Activated CD4-positive, alpha-beta T cell treated with anti-CD3 and anti-CD28 coated beads for 36 hours (primary cell): ENCODE measurements around the gene CCR2. TPM values are rescaled to one million over a fixed set of nuclear protein-coding genes. Genes with fewer than 3 reads are reported as not detected.

Experiments
- ATAC-seq: fragments of 200-7000 bp; cut with Tn5 transposase; one replicate; pipeline ENCODE4 v1.10.0; 2021; ENCODE audit warnings: mild to moderate bottlenecking, moderate library complexity
- CTCF ChIA-PET: fragments of 350-600 bp; sonication (Branson Sonifier 250); formaldehyde crosslinking; loops from one replicate; lab custom pipeline; 2021; ENCODE audit warnings: antibody characterized with exemption; lab: Charles Lee
- POLR2A ChIA-PET: fragments of 350-600 bp; sonication (Branson Sonifier 250); formaldehyde crosslinking; loops from one replicate; lab custom pipeline; 2021; ENCODE audit warnings: antibody characterized with exemption, inconsistent platforms; lab: Charles Lee
- DNase-seq: peaks from one replicate; pipeline ENCODE4 v3.0.0-alpha.2; 2020
- H3K27ac Mint-ChIP-seq: one replicate; pipeline ENCODE4 v1.8.0; 2021; ENCODE audit warnings: mixed read lengths
- H3K27me3 Mint-ChIP-seq: one replicate; pipeline ENCODE4 v1.8.0; 2021; ENCODE audit warnings: mixed read lengths
- H3K36me3 Mint-ChIP-seq: one replicate; pipeline ENCODE4 v1.8.0; 2021; ENCODE audit warnings: low read depth, mixed read lengths
- H3K4me1 Mint-ChIP-seq: one replicate; pipeline ENCODE4 v1.8.0; 2021; ENCODE audit warnings: mixed read lengths
- H3K4me3 Mint-ChIP-seq: one replicate; pipeline ENCODE4 v1.8.0; 2021; ENCODE audit warnings: mild to moderate bottlenecking, moderate library complexity, mixed read lengths
- H3K9me3 Mint-ChIP-seq: one replicate; pipeline ENCODE4 v1.8.0; 2021; ENCODE audit warnings: low read depth, mixed read lengths
- intact Hi-C, 2 experiments: fragments of 100-400 bp; cut with DNase I in 1 of 2; cut with micrococcal nuclease in 1 of 2; formaldehyde crosslinking; loops; one replicate each; pipeline versions ENCODE4 v1.14.2 to v1.15.1; 2022 to 2024; cut with DNase I, micrococcal nuclease
- total RNA-seq, 2 experiments: library from RNA; stranded (reverse); gene quantifications; one replicate each; pipeline ENCODE4 v1.2.3, GENCODE V29; 2021

Gene CCR2
- total RNA-seq, 2 experiments from 2014 or later, result 0.09 TPM; not detected in 1

- ChIA-PET CTCF (interaction anchor here (0.8 kb wide), 1 partner anchor 201 kb away, joined by 3 read pairs; no protein-coding TSS in a partner anchor), POLR2A (no interaction called here)
- intact Hi-C loops, result no loop called here
- H3K27me3 Mint-ChIP-seq, result peaks cover 2% of the 10 kb centered on the region
- no peaks in the 10 kb centered on the region for H3K4me1 Mint-ChIP-seq
- no peaks in the 10 kb centered on the region for H3K9me3 Mint-ChIP-seq
- H3K4me3 Mint-ChIP-seq, result no peak overlapping the region
- DNase-seq (no peak), ATAC-seq (no peak)
- no peak overlapping the region for H3K27ac Mint-ChIP-seq
- H3K36me3 Mint-ChIP-seq, result no peaks in the 10 kb centered on the region
These were observed 39.9 kb downstream of the CCR2 start for GRCh38 chr3:46393554-46394434.

GRCh38 chr3:46395210-46395661, 41.3 kb downstream of the CCR2 start:
- no peaks in the 10 kb centered on the region for H3K4me1 Mint-ChIP-seq
- H3K27ac Mint-ChIP-seq, result no peak overlapping the region
- ChIA-PET CTCF (no interaction called here), POLR2A (no interaction called here)
- H3K27me3 Mint-ChIP-seq, result peaks cover 2% of the 10 kb centered on the region
- intact Hi-C loops, result no loop called here
- ATAC-seq (no peak), DNase-seq (no peak)
- H3K36me3 Mint-ChIP-seq, result no peaks in the 10 kb centered on the region
- H3K4me3 Mint-ChIP-seq, result no peak overlapping the region
- no peaks in the 10 kb centered on the region for H3K9me3 Mint-ChIP-seq

- Mint-ChIP-seq H3K4me3 (no peak overlapping the region), H3K27me3 (peaks cover 2% of the 10 kb centered on the region), H3K4me1 (no peaks in the 10 kb centered on the region), H3K9me3 (no peaks in the 10 kb centered on the region), H3K36me3 (no peaks in the 10 kb centered on the region), H3K27ac (no peak overlapping the region)
- ATAC-seq (no peak), DNase-seq (no peak)
- intact Hi-C loops, result no loop called here
- ChIA-PET POLR2A (no interaction called here), CTCF (interaction anchor here (0.6 kb wide), 1 partner anchor 198 kb away, joined by 3 read pairs; no protein-coding TSS in a partner anchor)
These were observed 42.0 kb downstream of the CCR2 start for GRCh38 chr3:46395766-46396530.

DNA sequence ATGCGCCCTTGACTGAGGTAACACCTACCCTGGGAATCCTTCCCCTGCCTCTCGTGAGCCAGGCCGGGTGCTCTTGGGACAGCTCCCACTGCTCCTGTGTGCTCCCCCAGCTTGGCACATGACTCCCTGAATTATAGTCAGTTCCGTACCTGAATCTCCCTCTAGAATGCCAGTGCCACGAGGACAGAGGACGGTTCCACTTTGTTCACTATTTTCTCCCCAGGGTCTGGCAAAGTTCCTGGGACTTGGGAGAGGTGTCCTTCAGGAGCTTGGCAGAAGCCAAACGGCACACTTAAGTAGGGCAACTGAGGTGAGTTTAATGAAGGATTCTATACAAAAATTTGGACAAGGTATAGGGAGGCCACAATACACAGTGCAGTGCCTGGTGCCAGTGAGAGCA, 43.2 kb downstream of the CCR2 start:
- Mint-ChIP-seq H3K27ac (no peak overlapping the region), H3K4me3 (no peak overlapping the region), H3K36me3 (no peaks in the 10 kb centered on the region), H3K27me3 (peaks cover 2% of the 10 kb centered on the region), H3K4me1 (no peaks in the 10 kb centered on the region), H3K9me3 (no peaks in the 10 kb centered on the region)
- no peak for ATAC-seq
- no peak for DNase-seq
- CTCF ChIA-PET, result interaction anchor here (1.9 kb wide), 1 partner anchor 19 kb away, joined by 6 read pairs; no protein-coding TSS in a partner anchor
- intact Hi-C loops, result no loop called here
- POLR2A ChIA-PET, result no interaction called here

DNA sequence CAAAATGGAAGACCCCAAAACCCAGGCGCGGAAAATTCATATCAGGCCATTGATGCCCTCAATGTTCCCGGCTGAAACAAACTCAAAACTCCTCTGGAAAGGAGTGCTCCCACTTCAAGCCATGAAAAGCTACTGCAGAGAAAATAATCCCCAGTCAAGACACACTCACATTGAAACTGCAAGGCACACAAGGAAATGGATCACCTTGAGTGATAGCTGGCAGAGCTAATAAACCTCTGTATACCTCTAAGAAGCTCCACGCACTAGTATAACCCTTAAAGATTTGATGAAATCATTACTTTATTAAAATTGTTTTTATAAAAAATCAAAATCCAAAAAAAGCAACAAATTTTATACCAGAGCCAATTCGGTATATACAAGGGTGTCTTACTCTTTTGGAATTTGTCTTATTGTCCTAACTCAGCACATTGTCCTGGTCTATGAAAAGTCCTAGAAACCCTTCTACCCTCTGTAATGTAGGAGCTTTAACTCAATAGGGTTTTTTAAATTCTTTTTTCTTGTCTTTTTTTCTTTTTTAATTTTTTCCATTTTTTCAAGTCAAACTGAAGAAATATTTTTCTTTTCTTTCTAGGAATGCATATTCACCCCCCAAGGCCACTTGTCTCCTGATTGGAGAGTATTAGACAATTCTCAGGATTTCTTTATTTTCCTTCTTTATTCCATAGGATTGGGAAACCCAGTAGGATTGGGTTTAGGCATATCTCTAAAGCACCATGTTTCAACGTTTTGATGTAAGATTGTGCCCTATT, 44.5 kb downstream of the CCR2 start:
- Mint-ChIP-seq H3K36me3 (no peaks in the 10 kb centered on the region), H3K4me3 (no peak overlapping the region), H3K27me3 (peaks cover 2% of the 10 kb centered on the region), H3K9me3 (no peaks in the 10 kb centered on the region), H3K4me1 (no peaks in the 10 kb centered on the region), H3K27ac (no peak overlapping the region)
- intact Hi-C loops, result no loop called here
- ChIA-PET POLR2A (no interaction called here), CTCF (interaction anchor here (1.9 kb wide), 1 partner anchor 20 kb away, joined by 6 read pairs; no protein-coding TSS in a partner anchor)
- ATAC-seq (no peak), DNase-seq (no peak)

DNA sequence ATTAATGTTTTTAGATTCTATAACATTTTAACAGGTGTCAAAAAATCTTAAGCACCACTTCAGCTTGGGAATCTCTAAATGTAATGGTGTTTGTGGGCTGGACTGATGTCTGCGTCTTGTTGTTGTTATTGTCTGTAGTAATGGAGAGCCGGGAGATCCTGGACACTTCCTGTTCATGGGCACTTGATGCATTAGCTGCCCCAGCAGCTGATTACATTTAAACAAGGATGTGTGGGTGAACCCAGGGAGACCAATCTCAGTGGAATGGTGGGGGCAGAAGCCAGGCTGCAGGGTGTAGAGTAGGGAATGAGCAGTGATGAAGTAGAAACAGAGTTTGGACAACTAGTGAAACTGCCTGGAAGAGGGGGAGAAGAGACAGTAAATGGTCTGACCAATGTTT, 45.2 kb downstream of the CCR2 start:
- no peaks in the 10 kb centered on the region for H3K9me3 Mint-ChIP-seq
- CTCF ChIA-PET, result interaction anchor here (1.4 to 1.9 kb wide), 2 partner anchors 21 to 25 kb away, joined by 3 to 6 read pairs; no protein-coding TSS in a partner anchor
- no peak overlapping the region for H3K4me3 Mint-ChIP-seq
- H3K36me3 Mint-ChIP-seq, result no peaks in the 10 kb centered on the region
- intact Hi-C loops, result no loop called here
- no peak for ATAC-seq
- DNase-seq, result no peak
- H3K27me3 Mint-ChIP-seq, result no peaks in the 10 kb centered on the region
- H3K4me1 Mint-ChIP-seq, result no peaks in the 10 kb centered on the region
- no peak overlapping the region for H3K27ac Mint-ChIP-seq
- POLR2A ChIA-PET, result no interaction called here

DNA sequence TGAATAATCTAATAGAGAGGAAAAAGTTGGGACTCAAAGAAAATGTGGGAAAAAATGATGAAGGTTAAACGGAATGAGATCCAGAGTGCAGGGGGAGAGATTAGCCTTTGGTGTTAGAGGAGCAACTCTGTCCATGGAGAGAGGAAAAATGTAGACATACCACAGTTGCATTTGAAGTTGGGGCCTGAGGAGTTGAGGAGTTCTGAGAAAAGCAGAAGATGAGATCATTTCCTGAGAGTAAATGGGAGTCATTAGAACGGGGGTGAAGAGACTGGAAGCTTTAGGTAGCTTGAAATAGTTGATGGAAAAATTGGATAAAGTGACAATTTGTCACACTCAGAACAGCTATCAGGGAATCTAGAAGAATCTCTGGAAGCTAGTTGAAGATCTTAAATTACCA, 45.6 kb downstream of the CCR2 start:
- Mint-ChIP-seq H3K27ac (no peak overlapping the region), H3K4me3 (no peak overlapping the region), H3K4me1 (no peaks in the 10 kb centered on the region), H3K27me3 (no peaks in the 10 kb centered on the region), H3K36me3 (no peaks in the 10 kb centered on the region), H3K9me3 (no peaks in the 10 kb centered on the region)
- CTCF ChIA-PET, result interaction anchor here (1.4 kb wide), 1 partner anchor 26 kb away, joined by 3 read pairs; no protein-coding TSS in a partner anchor
- ATAC-seq (no peak), DNase-seq (no peak)
- POLR2A ChIA-PET, result no interaction called here
- intact Hi-C loops, result no loop called here

- no peaks in the 10 kb centered on the region for H3K27me3 Mint-ChIP-seq
- H3K4me3 Mint-ChIP-seq, result no peak overlapping the region
- no peaks in the 10 kb centered on the region for H3K36me3 Mint-ChIP-seq
- ATAC-seq (no peak), DNase-seq (no peak)
- no peaks in the 10 kb centered on the region for H3K4me1 Mint-ChIP-seq
- ChIA-PET POLR2A (no interaction called here), CTCF (interaction anchor here (1.4 kb wide), 1 partner anchor 26 kb away, joined by 3 read pairs; no protein-coding TSS in a partner anchor)
- no peaks in the 10 kb centered on the region for H3K9me3 Mint-ChIP-seq
- H3K27ac Mint-ChIP-seq, result no peak overlapping the region
- intact Hi-C loops, result no loop called here
These were observed 46.3 kb downstream of the CCR2 start for GRCh38 chr3:46400000-46400734.

DNA sequence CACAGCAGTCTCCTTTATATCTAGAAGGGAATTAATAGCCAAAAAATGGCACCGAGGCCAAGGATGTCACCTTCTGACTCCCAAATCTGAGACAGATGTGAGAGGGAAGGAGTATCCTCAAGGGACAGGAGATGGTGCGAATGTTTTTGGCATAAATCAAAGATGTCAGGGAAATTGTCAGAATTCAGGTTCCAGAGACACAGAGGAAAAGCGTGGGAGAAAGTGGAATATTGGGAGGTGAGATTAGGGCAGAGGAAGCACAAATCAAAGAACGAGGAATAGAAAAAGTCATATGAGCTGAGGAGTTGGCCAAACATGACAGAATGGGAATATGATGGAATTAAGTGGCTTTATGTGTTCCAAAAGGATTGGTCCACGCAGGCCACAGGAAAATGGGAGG, 46.9 kb downstream of the CCR2 start:
- Mint-ChIP-seq H3K9me3 (no peaks in the 10 kb centered on the region), H3K27ac (no peak overlapping the region), H3K36me3 (no peaks in the 10 kb centered on the region), H3K4me1 (no peaks in the 10 kb centered on the region), H3K4me3 (no peak overlapping the region), H3K27me3 (no peaks in the 10 kb centered on the region)
- POLR2A ChIA-PET, result no interaction called here
- intact Hi-C loops, result no loop called here
- DNase-seq (no peak), ATAC-seq (no peak)
- CTCF ChIA-PET, result no interaction called here

GRCh38 chr3:46401579-46401978, 47.7 kb downstream of the CCR2 start:
- Mint-ChIP-seq H3K9me3 (no peaks in the 10 kb centered on the region), H3K36me3 (no peaks in the 10 kb centered on the region), H3K27ac (no peak overlapping the region), H3K4me3 (no peak overlapping the region), H3K27me3 (no peaks in the 10 kb centered on the region), H3K4me1 (peaks cover 5% of the 10 kb centered on the region)
- DNase-seq (no peak), ATAC-seq (no peak)
- intact Hi-C loops, result no loop called here
- POLR2A ChIA-PET, result no interaction called here
- CTCF ChIA-PET, result no interaction called here
